Cardiac muscle cell (in vitro differentiated cells and primary cell): Measurements from ENCODE around the gene CKAP2L. TPM values are rescaled to one million over a fixed set of nuclear protein-coding genes. Genes with fewer than 3 reads are reported as not detected.

Source experiments
- DNase-seq, 2 donors: peaks; one replicate each; pipeline versions ENCODE4 v3.0.0 to v3.0.0-alpha.2; 2010 to 2017; ENCODE audit warnings: low read depth in 1 of 2, low spot score in 1 of 2
- H3K27ac ChIP-seq: fragments of 200-600 bp; sonication (generic); 2 replicates; pipeline ENCODE4 v1.5.1; 2016
- H3K27me3 ChIP-seq: fragments of 200-600 bp; sonication (generic); 2 replicates; pipeline ENCODE4 v1.6.0; 2016; ENCODE audit warnings: control low read depth
- H3K36me3 ChIP-seq: fragments of 200-600 bp; sonication (generic); 2 replicates; pipeline ENCODE4 v1.5.1; 2016; ENCODE audit warnings: control low read depth
- H3K4me1 ChIP-seq: fragments of 200-600 bp; sonication (generic); 2 replicates; pipeline ENCODE4 v1.8.1; 2017; ENCODE audit warnings: low read depth, mild to moderate bottlenecking, mixed run types
- H3K4me3 ChIP-seq: fragments of 200-600 bp; sonication (generic); 2 replicates; pipeline ENCODE4 v1.5.1; 2016; ENCODE audit warnings: mild to moderate bottlenecking
- H3K9me3 ChIP-seq: fragments of 200-600 bp; sonication (generic); 2 replicates; pipeline ENCODE4 v1.5.1; 2017; ENCODE audit warnings: low read depth, mild to moderate bottlenecking, control low read depth
- polyA plus RNA-seq: library from polyadenylated mRNA; unstranded; fragments of >200 nt; fragmentation: Nextera tagmentation; extraction: Ambion mirVana; gene quantifications from 2 replicates; pipeline ENCODE4 v1.2.1, GENCODE V29; 2016
- total RNA-seq: library from RNA; depleted of rRNA; stranded (reverse); fragments of >200 nt; gene quantifications from 2 replicates; pipeline ENCODE4 v1.2.3, GENCODE V29; 2016
- TF ChIP-seq, protein P1 (sequence below): IDR thresholded peaks from 2 replicates; pipeline ENCODE4 v1.5.1; 2012; ENCODE audit warnings: low read depth, mild to moderate bottlenecking, low read length

The CKAP2L gene
- total and polyA plus RNA-seq, 2 experiments from 2014 or later, result 4.0 to 13.7 TPM

DNA sequence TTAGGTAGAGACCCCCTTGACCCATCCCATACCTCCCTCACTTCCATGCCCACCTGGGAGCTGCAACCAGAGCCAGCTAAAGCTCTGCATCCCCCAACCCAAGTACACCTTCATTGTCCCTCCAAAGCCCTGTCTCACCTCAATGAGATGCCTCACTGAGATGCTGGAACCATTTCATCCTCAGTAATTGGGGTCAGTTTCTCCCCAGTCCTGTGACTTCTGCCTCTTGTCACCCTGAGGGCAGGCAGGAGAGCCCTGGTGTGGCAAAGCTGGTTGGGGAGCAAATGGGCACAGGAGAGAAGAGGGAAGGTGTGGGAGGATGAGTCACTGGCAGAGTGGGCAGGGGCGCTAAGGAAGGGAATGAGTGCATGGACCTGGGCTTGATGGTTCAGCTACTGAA, 71.5 kb downstream of the CKAP2L start:
- Histone ChIP-seq H3K9me3 (no peaks in the 10 kb centered on the region), H3K27me3 (no peaks in the 10 kb centered on the region), H3K4me1 (no peaks in the 10 kb centered on the region), H3K4me3 (no peak overlapping the region), H3K27ac (no peak overlapping the region), H3K36me3 (no peaks in the 10 kb centered on the region)
- no peak for DNase-seq
- TF ChIP-seq, protein P1, sequence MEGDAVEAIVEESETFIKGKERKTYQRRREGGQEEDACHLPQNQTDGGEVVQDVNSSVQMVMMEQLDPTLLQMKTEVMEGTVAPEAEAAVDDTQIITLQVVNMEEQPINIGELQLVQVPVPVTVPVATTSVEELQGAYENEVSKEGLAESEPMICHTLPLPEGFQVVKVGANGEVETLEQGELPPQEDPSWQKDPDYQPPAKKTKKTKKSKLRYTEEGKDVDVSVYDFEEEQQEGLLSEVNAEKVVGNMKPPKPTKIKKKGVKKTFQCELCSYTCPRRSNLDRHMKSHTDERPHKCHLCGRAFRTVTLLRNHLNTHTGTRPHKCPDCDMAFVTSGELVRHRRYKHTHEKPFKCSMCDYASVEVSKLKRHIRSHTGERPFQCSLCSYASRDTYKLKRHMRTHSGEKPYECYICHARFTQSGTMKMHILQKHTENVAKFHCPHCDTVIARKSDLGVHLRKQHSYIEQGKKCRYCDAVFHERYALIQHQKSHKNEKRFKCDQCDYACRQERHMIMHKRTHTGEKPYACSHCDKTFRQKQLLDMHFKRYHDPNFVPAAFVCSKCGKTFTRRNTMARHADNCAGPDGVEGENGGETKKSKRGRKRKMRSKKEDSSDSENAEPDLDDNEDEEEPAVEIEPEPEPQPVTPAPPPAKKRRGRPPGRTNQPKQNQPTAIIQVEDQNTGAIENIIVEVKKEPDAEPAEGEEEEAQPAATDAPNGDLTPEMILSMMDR, result no peak

DNA sequence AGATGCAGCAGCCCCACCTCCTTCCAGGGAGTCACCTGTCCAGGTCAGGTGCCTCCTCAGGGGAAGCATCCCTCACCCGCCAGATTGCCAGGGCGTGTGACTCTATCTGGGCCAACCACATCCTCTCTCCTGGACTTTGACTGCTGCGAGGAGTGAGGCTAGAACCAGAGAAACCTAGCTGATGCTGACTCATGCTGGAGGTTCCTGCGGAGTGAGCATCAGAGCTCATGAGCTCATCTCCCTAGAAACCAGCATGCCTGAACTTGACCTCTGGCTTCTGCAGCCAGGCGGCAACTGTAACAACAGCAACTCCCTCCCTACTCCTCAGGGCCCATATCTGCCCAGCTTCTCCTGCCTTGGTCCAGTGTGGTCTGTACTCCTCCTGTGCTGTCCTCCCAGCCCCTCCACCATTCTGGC, 71.9 kb downstream of the CKAP2L start:
- Histone ChIP-seq H3K27me3 (no peaks in the 10 kb centered on the region), H3K27ac (no peak overlapping the region), H3K4me3 (no peak overlapping the region), H3K4me1 (no peaks in the 10 kb centered on the region), H3K36me3 (no peaks in the 10 kb centered on the region), H3K9me3 (no peaks in the 10 kb centered on the region)
- DNase-seq, result peak in 1 of 2 donors; percentile 90
- TF ChIP-seq, protein P1, result no peak

DNA sequence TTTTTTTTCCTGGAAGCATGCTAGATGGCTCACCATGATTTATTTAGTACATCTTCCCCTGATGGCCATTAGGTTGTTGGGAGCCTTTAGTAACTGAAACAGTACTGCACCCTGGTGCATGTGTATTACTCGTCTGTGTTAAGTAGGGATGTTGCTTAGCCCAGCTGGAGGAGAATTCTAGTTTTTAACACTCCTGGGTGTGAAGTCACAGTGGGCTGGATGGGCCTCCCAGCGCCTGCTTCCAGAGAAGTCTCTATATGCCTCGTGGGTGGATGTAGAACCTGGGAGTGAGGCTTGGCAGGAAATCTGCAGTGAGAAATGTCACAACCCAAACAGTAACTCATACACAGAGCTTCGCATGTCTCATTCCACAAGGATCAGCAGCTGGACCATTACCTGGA, 72.5 kb downstream of the CKAP2L start:
- TF ChIP-seq, protein P1, result no peak
- H3K27me3 ChIP-seq, result no peaks in the 10 kb centered on the region
- DNase-seq, result no peak
- no peaks in the 10 kb centered on the region for H3K9me3 ChIP-seq
- H3K36me3 ChIP-seq, result no peaks in the 10 kb centered on the region
- no peak overlapping the region for H3K27ac ChIP-seq
- H3K4me3 ChIP-seq, result no peak overlapping the region
- no peaks in the 10 kb centered on the region for H3K4me1 ChIP-seq

DNA sequence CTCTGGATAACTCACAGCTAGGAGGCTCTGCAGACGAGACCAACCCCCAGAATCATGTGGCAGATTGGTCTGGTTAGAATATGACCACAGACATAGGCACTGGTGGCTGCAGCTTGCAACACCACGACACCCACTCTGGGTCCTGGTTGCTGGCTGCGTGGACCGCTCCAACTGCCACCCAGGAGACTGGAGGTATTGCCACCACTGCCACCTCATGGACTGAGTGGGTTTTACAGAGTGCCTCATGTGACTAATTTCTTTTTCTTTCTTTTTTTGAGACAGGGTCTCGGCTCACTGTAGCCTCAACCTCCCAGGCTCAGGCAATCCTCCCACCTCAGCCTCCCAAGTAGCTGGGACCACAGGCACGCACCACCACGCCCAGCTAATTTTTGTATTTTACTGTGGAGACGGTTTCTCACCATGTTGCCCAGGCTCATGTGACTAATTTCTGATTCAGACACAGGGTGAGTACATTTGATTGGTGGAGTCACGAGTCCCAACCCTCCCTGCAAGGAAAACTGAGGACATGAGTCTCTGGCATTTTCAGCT, 73.5 kb downstream of the CKAP2L start:
- DNase-seq, result peak; percentile 47 to 70
- Histone ChIP-seq H3K4me3 (no peak overlapping the region), H3K27me3 (no peaks in the 10 kb centered on the region), H3K27ac (no peak overlapping the region), H3K36me3 (no peaks in the 10 kb centered on the region), H3K9me3 (no peaks in the 10 kb centered on the region), H3K4me1 (no peaks in the 10 kb centered on the region)
- TF ChIP-seq, protein P1, result peak; percentile 62

DNA sequence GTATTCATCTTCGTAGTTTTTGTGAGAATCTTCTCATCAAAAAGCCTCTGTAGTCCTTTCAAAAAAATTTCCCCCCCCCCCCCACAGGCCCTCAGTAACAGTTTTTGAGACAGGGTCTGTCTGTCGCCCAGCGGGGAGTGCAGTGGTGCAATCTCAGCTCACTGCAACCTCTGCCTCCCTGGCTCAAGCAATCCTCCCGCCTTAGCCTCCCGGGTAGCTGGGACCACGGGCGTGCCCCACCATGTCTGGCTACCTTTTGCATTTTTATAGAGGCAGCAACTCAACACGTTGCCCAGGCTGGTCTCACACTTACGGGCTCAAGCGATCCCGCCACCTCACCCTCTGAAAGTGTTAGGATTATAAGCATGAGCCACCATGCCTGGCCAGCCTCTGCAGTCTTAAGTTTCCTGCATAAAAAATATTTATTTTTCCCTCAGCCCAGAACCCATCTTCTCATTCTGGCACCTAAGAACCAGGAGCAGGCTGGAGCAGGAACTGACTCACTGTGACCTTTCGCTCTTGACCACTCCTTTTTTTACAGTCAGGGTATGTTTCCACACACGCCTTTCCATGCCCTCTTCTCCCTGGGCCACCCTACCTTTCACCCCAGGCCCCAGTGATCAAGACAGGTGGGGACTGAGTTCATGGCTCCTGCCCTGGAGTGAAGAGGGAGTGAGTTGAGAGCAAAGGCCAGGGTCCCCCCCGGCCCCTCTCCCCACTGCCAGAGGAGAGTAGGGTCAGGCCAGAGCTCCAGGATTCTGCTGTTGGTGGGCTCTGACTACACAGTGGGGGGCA, 76.1 kb downstream of the CKAP2L start:
- H3K27me3 ChIP-seq, result no peaks in the 10 kb centered on the region
- no peak overlapping the region for H3K27ac ChIP-seq
- DNase-seq, result no peak
- H3K9me3 ChIP-seq, result no peaks in the 10 kb centered on the region
- no peak overlapping the region for H3K4me3 ChIP-seq
- H3K4me1 ChIP-seq, result no peaks in the 10 kb centered on the region
- TF ChIP-seq, protein P1, result no peak
- no peaks in the 10 kb centered on the region for H3K36me3 ChIP-seq
